Retinal pigment epithelial cell (primary cell): ENCODE data around the gene HDAC9.
A peak's percentile ranks its signal among the peaks of the same experiment; 100 is the strongest.

Experiments used
- DNase-seq: peaks from one replicate; pipeline ENCODE4 v3.0.0-alpha.2; 2010; ENCODE audit warnings: low read depth
- H3K4me3 ChIP-seq: 2 replicates; pipeline ENCODE4 v1.5.1; 2011; ENCODE audit warnings: mild to moderate bottlenecking, low read length, control low read depth, moderate library complexity
- CTCF ChIP-seq: conservative IDR thresholded peaks from 2 replicates; pipeline ENCODE4 v1.5.1; 2011; ENCODE audit warnings: low read depth, low read length, control low read depth, inconsistent platforms

HDAC9 gene

GRCh38 chr7:18541181-18541870 is 45.8 kb downstream of the HDAC9 start:
- peak; percentile 90 for DNase-seq
- H3K4me3 ChIP-seq: no peak overlapping the region
- TF ChIP-seq CTCF: no peak

- TF ChIP-seq CTCF: no peak
- no peak overlapping the region for H3K4me3 ChIP-seq
- DNase-seq: no peak
These were observed 46.3 kb downstream of the HDAC9 start for GRCh38 chr7:18541871-18542212.

- no peak for DNase-seq
- H3K4me3 ChIP-seq: no peak overlapping the region
- no peak for TF ChIP-seq CTCF
These were observed 51.0 kb downstream of the HDAC9 start for GRCh38 chr7:18546576-18546975.

GRCh38 chr7:18547509-18548187 is 52.1 kb downstream of the HDAC9 start:
- TF ChIP-seq CTCF: no peak
- DNase-seq: no peak
- H3K4me3 ChIP-seq: no peak overlapping the region

- no peak for DNase-seq
- TF ChIP-seq CTCF: no peak
- no peak overlapping the region for H3K4me3 ChIP-seq
These were observed 53.0 kb downstream of the HDAC9 start for GRCh38 chr7:18548534-18548933.

GRCh38 chr7:18550574-18550973 is 55.0 kb downstream of the HDAC9 start:
- TF ChIP-seq CTCF: no peak
- H3K4me3 ChIP-seq: no peak overlapping the region
- DNase-seq: no peak

- TF ChIP-seq CTCF: no peak
- no peak overlapping the region for H3K4me3 ChIP-seq
- DNase-seq: no peak
These were observed 56.9 kb downstream of the HDAC9 start for GRCh38 chr7:18552316-18552916.
